ENCODE measurements around the gene IL1RAPL2.
A peak's percentile ranks its signal among the peaks of the same experiment; 100 is the strongest.

Gene IL1RAPL2

GRCh38 chrX:105313596-105313995 lies 747.6 kb downstream of the IL1RAPL2 start:
- TF ChIP-seq CTCF (IDR thresholded peaks at IDR 0.05; ENCODE audit: low read depth, low read length, missing control alignments), result no peak
- Histone ChIP-seq H3K27me3 (replicated peaks) (no peaks in the 10 kb centered on the region), H3K4me3 (ENCODE audit: low read depth, low read length) (no peak overlapping the region), H3K36me3 (replicated peaks) (no peaks in the 10 kb centered on the region), H3K27ac (no peak overlapping the region)
- in situ Hi-C loops (cut with HindIII; ENCODE audit: low pct_ligation_motif_present, low sequenced_read_pairs), result no loop called here
- no peak for DNase-seq

- in situ Hi-C loops (cut with HindIII; ENCODE audit: low pct_ligation_motif_present, low sequenced_read_pairs), result no loop called here
- no peak for TF ChIP-seq CTCF (IDR thresholded peaks at IDR 0.05; ENCODE audit: low read depth, low read length, missing control alignments)
- no peaks in the 10 kb centered on the region for H3K27me3 ChIP-seq (replicated peaks)
- H3K27ac ChIP-seq, result no peak overlapping the region
- DNase-seq, result peak; percentile 6
- H3K4me3 ChIP-seq (ENCODE audit: low read depth, low read length), result peak overlapping the region; percentile 25
- H3K36me3 ChIP-seq (replicated peaks), result no peaks in the 10 kb centered on the region
Observed at GRCh38 chrX:105314458-105314857, 748.5 kb downstream of the IL1RAPL2 start.

- in situ Hi-C loops (cut with HindIII; ENCODE audit: low pct_ligation_motif_present, low sequenced_read_pairs), result no loop called here
- no peak for DNase-seq
- Histone ChIP-seq H3K36me3 (replicated peaks) (no peaks in the 10 kb centered on the region), H3K27ac (no peak overlapping the region), H3K27me3 (replicated peaks) (no peaks in the 10 kb centered on the region), H3K4me3 (ENCODE audit: low read depth, low read length) (no peak overlapping the region)
- TF ChIP-seq CTCF (IDR thresholded peaks at IDR 0.05; ENCODE audit: low read depth, low read length, missing control alignments), result no peak
Observed at GRCh38 chrX:105315248-105315647, 749.2 kb downstream of the IL1RAPL2 start.

- DNase-seq, result no peak
- Histone ChIP-seq H3K36me3 (replicated peaks) (no peaks in the 10 kb centered on the region), H3K4me3 (ENCODE audit: low read depth, low read length) (no peak overlapping the region), H3K27me3 (replicated peaks) (no peaks in the 10 kb centered on the region), H3K27ac (no peak overlapping the region)
- in situ Hi-C loops (cut with HindIII; ENCODE audit: low pct_ligation_motif_present, low sequenced_read_pairs), result no loop called here
- TF ChIP-seq CTCF (IDR thresholded peaks at IDR 0.05; ENCODE audit: low read depth, low read length, missing control alignments), result no peak
Observed at GRCh38 chrX:105317117-105317516, 751.1 kb downstream of the IL1RAPL2 start.

- no peak overlapping the region for H3K27ac ChIP-seq
- H3K27me3 ChIP-seq (replicated peaks), result no peaks in the 10 kb centered on the region
- no peaks in the 10 kb centered on the region for H3K36me3 ChIP-seq (replicated peaks)
- peak; percentile 34 for DNase-seq
- no peak overlapping the region for H3K4me3 ChIP-seq (ENCODE audit: low read depth, low read length)
- in situ Hi-C loops (cut with HindIII; ENCODE audit: low pct_ligation_motif_present, low sequenced_read_pairs), result no loop called here
- no peak for TF ChIP-seq CTCF (IDR thresholded peaks at IDR 0.05; ENCODE audit: low read depth, low read length, missing control alignments)
Observed at GRCh38 chrX:105323928-105324327, 757.9 kb downstream of the IL1RAPL2 start.

GRCh38 chrX:105328773-105329172 lies 762.8 kb downstream of the IL1RAPL2 start:
- in situ Hi-C loops (cut with HindIII; ENCODE audit: low pct_ligation_motif_present, low sequenced_read_pairs), result no loop called here
- H3K4me3 ChIP-seq (ENCODE audit: low read depth, low read length), result no peak overlapping the region
- TF ChIP-seq CTCF (IDR thresholded peaks at IDR 0.05; ENCODE audit: low read depth, low read length, missing control alignments), result no peak
- no peaks in the 10 kb centered on the region for H3K36me3 ChIP-seq (replicated peaks)
- no peaks in the 10 kb centered on the region for H3K27me3 ChIP-seq (replicated peaks)
- no peak for DNase-seq
- no peak overlapping the region for H3K27ac ChIP-seq
